ENCODE results near the gene MAP3K14. TPM values are rescaled to one million over a fixed set of nuclear protein-coding genes. Genes with fewer than 3 reads are reported as not detected.

Gene MAP3K14
- total RNA-seq, 4 donors from 2014 or later: 5.4 to 15.9 (median 12.6) TPM

DNA sequence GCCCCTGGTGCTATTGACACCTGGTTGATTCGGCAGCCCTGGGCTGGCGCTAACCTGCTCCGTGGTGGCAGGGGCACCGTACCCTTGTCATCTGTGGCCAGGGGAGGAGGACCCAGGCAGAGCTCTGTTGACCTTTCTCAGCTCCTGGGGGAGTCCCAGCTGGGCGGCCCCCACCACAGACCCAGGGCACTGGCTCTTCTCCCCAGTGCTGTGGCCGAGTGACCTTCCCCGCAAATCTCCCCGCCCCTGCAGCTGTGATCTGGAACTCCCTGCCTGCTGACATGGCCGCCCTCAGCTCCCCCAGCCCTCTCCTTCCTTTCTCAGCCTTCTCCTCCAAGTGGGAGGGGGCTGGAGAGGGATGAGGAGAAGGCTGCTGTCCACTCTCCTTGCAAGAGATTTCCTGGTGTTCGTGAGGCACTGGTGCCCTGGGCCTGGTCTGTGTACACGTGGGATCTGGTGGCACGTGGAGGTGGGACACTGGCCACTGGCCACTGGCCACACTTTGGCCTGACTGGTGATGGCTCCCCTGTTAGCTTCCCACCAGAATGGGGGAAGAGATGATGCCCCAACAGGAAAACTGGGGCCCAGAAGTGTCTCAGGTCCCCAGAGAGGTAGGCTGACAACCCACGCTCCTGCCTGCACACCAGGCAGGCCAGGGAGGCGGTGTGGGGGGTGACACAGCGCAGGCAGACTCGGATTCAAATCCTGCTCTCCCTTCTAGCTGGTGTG is 87.0 kb downstream of the MAP3K14 start:
- DNase-seq (ENCODE audit: low spot score): no peak
- TF ChIP-seq, protein P1, sequence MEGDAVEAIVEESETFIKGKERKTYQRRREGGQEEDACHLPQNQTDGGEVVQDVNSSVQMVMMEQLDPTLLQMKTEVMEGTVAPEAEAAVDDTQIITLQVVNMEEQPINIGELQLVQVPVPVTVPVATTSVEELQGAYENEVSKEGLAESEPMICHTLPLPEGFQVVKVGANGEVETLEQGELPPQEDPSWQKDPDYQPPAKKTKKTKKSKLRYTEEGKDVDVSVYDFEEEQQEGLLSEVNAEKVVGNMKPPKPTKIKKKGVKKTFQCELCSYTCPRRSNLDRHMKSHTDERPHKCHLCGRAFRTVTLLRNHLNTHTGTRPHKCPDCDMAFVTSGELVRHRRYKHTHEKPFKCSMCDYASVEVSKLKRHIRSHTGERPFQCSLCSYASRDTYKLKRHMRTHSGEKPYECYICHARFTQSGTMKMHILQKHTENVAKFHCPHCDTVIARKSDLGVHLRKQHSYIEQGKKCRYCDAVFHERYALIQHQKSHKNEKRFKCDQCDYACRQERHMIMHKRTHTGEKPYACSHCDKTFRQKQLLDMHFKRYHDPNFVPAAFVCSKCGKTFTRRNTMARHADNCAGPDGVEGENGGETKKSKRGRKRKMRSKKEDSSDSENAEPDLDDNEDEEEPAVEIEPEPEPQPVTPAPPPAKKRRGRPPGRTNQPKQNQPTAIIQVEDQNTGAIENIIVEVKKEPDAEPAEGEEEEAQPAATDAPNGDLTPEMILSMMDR (IDR thresholded peaks at IDR 0.05): no peak
- no peak for ATAC-seq (ENCODE audit: low FRiP score)

DNA sequence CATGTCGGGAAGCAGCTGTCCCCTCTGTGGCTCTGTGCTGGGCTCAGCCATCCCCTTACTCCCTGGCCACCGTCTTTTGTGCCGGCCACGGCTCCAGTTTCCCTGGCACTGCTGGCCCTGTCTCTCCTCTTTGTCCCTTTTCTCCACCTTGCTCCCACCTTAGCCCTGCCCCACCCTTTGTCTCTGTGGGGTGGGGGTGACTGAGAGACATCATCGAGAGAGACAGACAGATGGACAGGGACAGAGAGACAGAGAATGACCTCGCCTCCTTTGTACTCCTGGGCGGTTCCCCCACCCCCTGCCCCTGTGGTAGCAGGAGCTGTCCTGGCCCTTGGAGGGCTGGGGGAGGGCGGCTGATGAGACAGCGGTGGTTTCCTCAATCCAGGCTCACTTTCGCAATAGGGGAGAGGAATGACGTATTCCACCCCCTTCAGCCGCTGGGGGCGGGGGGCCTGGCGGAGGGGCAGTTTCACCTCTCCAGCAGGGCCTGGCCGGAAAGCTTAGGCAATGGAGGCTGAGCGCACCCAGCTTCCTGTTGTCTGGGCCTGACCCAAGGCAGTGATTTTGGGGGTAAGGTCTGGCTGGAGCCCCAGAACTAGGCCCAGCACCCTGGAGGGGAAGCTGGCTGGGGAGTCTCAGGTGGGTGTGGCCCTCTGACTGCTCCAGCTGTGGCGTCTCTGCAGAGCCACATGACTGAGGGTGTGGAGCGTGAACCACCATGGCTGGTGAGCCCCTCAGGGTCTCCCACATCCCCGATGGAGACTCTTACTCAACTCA is 87.9 kb downstream of the MAP3K14 start:
- DNase-seq (ENCODE audit: low spot score) (peak; percentile 80), ATAC-seq (ENCODE audit: low FRiP score) (peak; percentile 85)
- TF ChIP-seq, protein P1 (IDR thresholded peaks at IDR 0.05): no peak

DNA sequence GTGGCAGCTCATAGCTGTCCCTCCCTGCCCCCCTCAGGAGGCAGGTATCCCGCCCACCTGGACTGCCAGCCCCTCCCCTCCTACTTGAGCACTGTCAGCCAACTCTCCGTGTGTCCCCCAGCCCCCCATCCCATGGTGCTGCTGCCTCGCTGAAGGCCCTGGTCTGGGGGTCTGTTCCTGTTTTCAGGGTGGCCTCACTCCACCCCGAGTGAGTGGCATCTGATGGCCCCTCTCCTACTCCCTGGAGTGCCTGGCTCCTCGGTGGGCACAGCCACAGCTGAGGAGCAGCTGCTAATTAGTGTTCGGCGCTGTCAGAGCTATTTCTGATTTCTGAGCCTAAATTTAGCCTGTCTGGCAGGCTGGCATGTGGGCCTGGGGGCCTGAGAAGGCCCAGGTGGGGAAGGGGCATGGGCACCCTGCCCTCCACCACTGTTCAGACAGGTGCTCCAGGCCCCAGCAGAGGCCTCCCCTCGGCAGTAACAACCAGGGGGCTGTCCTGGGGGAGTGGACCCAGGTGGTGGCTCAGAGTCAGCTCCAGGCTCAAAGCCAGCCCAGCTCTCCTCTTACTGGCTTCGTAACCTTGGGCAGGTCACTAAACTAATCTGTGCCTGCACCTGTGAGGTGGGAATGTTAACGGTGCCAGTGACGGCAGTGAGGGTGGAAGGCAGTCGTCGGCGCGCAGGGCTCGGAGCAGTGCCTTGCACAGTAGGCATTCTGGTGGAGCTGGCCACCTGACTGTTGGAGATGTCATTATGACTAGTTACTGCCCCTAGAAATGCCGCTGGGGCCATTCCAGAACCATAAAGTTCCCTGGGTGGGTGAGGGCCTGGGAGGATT is 88.7 kb downstream of the MAP3K14 start:
- no peak for ATAC-seq (ENCODE audit: low FRiP score)
- no peak for DNase-seq (ENCODE audit: low spot score)

DNA sequence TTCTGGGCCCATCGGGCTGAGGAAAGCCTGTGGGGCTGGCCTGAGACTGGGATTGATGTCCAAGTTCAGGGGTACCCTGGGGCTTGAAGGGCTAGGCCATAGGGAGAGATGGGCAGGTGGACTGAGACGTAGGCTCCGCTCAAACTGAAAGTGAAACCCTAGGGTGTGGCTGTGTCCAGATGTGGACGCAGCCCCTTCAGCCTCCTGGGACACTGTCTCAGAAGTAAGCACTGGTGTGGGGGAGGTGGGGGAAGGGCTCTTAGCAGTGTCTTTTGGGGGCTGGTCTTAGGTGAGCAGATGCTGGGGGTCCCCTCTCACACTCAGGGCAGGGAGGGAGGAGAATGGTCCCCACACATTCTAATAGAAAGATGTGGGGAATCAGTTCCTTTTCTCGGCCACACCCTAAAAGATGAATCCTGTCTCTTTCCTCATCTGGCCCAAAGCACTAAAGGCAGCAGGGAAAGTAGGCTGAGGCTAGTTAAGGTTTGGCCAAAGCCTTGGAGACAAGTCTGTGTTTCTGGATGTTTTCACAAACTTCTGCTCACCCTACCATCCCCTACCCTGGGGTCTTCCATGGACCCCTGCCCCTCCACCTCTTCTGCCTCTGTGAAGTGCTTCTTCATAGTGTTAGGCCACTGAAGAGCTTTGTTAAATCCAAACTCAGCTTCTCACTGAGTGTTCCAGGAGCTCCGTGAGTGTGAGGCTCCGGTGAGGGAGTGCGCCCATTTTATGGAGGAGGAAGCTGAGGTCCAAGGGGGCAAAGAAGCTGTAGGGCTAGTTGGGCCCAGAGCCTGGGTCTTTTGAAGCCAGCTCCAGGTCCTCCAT is 89.5 kb downstream of the MAP3K14 start:
- TF ChIP-seq, protein P1 (IDR thresholded peaks at IDR 0.05): no peak
- ATAC-seq (ENCODE audit: low FRiP score) (no peak), DNase-seq (ENCODE audit: low spot score) (no peak)

More for the DNA sequence above, 88.7 kb downstream of the MAP3K14 start:
- TF ChIP-seq, protein P1 (IDR thresholded peaks at IDR 0.05): no peak

DNA sequence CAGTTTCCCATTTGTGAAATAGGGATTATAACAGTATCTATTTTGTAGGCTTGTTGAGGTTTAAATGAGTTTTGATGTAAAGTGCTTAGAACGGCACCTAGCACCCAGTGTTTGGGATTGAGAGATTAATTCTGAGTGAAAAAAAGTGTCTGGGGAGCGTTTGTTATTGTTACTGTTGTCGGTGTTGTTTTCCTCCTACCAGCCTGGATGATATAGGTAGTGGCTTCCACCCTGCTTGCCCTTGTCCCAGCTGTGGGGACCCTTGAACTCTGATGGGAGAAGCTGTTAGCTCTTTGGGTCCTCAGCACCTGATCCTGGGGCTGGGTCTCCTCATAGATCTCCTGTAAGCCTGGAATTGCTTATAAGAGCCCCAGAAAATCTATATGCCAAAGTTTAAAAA is 90.2 kb downstream of the MAP3K14 start:
- DNase-seq (ENCODE audit: low spot score) (no peak), ATAC-seq (ENCODE audit: low FRiP score) (no peak)
- TF ChIP-seq, protein P1 (IDR thresholded peaks at IDR 0.05): no peak

DNA sequence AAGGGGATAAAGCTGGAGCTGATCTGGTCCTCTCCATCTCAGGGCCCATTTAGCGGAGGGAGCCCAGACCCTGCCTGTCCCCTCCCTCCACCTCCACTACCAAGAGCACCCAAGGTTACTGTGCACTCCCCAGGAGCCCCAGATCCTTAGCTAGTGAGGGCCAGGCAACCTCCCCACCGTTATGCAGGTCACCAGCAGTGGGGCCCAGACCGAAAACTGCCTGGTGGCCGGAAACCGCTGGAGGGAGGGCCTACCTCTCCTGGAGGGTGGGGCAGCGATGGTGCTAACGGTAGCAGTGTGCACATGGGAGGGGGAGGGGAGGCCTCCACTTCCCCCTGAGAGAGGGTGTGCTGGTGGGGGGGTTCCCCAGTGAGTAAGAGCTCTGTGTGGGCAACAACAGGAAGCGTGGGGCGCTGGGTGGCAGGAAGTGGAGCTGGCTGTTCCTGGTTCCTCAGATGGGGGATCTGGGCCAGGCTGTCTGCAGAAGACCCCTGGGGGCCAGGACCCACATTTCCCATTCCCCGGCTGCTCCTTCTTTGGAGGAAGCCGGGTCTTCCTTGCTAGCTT is 90.8 kb downstream of the MAP3K14 start:
- no peak for DNase-seq (ENCODE audit: low spot score)
- TF ChIP-seq, protein P1 (IDR thresholded peaks at IDR 0.05): no peak
- no peak for ATAC-seq (ENCODE audit: low FRiP score)
